CD1c-positive myeloid dendritic cell (primary cell): Measurements from ENCODE around the gene MSH6.
"Not testable (repeated sequence)": the region's sequence is repeated elsewhere in the genome, so short reads cannot be mapped to it uniquely, and the experiment has no call there.

Source experiments
- DNase-seq: peaks from one replicate; pipeline ENCODE4 v3.0.0-alpha.2; 2016; ENCODE audit errors: extremely low spot score

Gene MSH6

DNA sequence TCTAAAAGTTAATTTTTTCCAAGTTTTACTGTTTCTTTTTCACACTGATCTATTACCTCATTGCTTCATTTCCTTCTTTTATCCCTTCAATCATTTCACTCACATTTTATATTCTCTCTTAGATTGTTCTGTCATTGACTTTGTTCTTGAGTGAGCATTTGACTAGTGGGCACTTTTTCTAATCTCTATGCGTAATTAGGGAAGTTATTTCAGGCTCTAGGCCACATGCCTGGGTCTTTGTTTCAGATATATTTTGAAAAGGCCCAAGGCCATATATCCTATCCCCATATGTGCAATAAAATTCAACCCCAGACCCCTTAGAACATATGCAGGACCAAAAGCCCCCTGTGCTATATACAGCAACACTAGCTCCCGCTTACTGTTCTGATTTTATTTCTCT is 61.2 kb downstream of the MSH6 start:
- DNase-seq: no peak

DNA sequence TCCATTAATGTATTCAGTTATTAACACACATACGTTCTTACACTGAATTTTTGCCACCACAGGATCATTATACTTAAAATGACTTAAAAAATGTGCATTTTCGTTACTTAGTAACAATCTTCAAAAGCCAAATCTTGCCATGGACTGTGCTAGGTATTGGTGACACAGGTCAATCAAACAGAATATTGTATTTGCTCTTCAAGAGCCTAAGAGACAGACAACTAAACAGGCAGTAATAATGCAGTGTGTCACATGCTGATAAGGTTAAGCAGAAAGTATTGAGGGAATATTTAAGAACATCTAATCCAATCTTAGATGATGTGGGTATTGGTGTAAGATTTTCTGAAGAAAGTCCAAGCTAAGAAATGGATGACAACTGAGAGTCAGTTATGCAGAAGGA is 66.4 kb downstream of the MSH6 start:
- no peak for DNase-seq

DNA sequence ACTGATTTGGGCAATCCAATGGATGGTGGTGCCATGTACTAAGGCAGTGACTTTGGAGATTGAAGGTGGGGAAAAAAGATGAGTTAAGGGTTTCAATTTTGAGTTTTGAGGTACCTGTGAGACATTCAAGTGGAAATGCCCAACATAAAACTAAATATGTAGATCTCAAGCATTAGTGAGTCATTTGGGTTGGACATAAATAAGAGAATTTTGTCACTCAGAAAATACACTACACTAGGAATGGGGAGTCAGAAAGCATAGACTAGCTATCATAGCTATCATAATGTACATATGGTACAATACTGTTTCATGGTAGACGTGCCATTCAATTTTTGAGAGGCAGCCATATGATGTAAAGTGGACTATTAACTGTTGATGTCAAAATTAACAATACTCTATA is 67.3 kb downstream of the MSH6 start:
- no peak for DNase-seq

DNA sequence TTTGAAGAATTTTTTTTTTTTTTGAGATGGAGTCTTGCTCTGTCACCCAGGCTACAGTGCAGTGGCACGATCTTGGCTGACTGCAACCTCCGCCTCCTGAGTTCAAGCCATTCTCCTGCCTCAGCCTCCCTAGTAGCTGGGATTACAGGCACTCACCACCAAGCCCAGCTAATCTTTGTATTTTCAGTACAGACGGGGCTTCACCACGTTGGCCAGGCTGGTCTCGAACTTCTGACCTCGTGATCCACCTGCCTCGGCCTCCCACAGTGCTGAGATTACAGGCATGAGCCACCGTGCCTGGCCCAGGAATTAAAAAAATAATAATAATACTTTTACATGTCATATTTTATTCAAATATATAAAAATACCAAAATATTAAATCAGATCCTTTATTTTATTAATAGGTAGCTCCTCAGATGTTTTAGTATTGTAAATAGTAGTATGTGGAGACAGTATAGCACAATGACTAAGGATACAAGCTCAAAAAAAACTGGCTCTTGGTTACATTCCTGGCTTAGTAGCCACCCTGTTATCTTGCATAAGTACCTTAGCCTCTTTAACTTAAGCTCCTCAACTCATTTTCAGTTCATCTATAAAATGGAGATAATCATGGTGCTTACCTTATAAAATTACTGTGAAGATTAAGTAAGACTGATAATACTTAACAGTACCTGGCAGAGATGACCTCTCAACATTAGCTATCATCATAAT is 70.3 kb downstream of the MSH6 start:
- DNase-seq: not testable (repeated sequence)
